ENCODE results near the gene PACRGL. TPM values are rescaled to one million over a fixed set of nuclear protein-coding genes. Genes with fewer than 3 reads are reported as not detected.
"Not testable (repeated sequence)": the region's sequence is repeated elsewhere in the genome, so short reads cannot be mapped to it uniquely, and the experiment has no call there.

The PACRGL gene
- total RNA-seq, 1 experiment from 2014 or later = 17.2 TPM

- H3K9me3 Mint-ChIP-seq (ENCODE audit: low read depth, unreplicated experiment) = peaks cover 10% of the 10 kb centered on the region
- H3K27me3 Mint-ChIP-seq (ENCODE audit: unreplicated experiment) = no peaks in the 10 kb centered on the region
- no peak for DNase-seq
- CTCF ChIA-PET = no interaction called here
- H3K36me3 Mint-ChIP-seq (ENCODE audit: insufficient read depth, unreplicated experiment) = peaks cover 16% of the 10 kb centered on the region
- BruUV-seq (replicated peaks) = no TSS peak
- no peak overlapping the region for H3K27ac Mint-ChIP-seq (ENCODE audit: unreplicated experiment)
- peaks cover 7% of the 10 kb centered on the region for H3K4me1 Mint-ChIP-seq (ENCODE audit: low read depth, unreplicated experiment)
- intact Hi-C loops (cut with micrococcal nuclease; ENCODE audit: unreplicated experiment) = no loop called here
- TF ChIP-seq CTCF (IDR thresholded peaks at IDR 0.05; ENCODE audit: unreplicated experiment) = no peak
- no peak overlapping the region for H3K4me3 Mint-ChIP-seq (ENCODE audit: low read depth, unreplicated experiment)
Observed at GRCh38 chr4:20723463-20723862, 23.2 kb downstream of the PACRGL start.

GRCh38 chr4:20724915-20725314, 24.7 kb downstream of the PACRGL start:
- no peak overlapping the region for H3K27ac Mint-ChIP-seq (ENCODE audit: unreplicated experiment)
- no peak for TF ChIP-seq CTCF (IDR thresholded peaks at IDR 0.05; ENCODE audit: unreplicated experiment)
- peaks cover 7% of the 10 kb centered on the region for H3K9me3 Mint-ChIP-seq (ENCODE audit: low read depth, unreplicated experiment)
- BruUV-seq (replicated peaks) = no TSS peak
- intact Hi-C loops (cut with micrococcal nuclease; ENCODE audit: unreplicated experiment) = no loop called here
- no peaks in the 10 kb centered on the region for H3K27me3 Mint-ChIP-seq (ENCODE audit: unreplicated experiment)
- no peak for DNase-seq
- CTCF ChIA-PET = no interaction called here
- peaks cover 16% of the 10 kb centered on the region for H3K36me3 Mint-ChIP-seq (ENCODE audit: insufficient read depth, unreplicated experiment)
- H3K4me3 Mint-ChIP-seq (ENCODE audit: low read depth, unreplicated experiment) = no peak overlapping the region
- H3K4me1 Mint-ChIP-seq (ENCODE audit: low read depth, unreplicated experiment) = peaks cover 7% of the 10 kb centered on the region

- Mint-ChIP-seq H3K4me1 (ENCODE audit: low read depth, unreplicated experiment) (no peaks in the 10 kb centered on the region), H3K27me3 (ENCODE audit: unreplicated experiment) (no peaks in the 10 kb centered on the region), H3K4me3 (ENCODE audit: low read depth, unreplicated experiment) (no peak overlapping the region), H3K27ac (ENCODE audit: unreplicated experiment) (no peak overlapping the region), H3K36me3 (ENCODE audit: insufficient read depth, unreplicated experiment) (no peaks in the 10 kb centered on the region), H3K9me3 (ENCODE audit: low read depth, unreplicated experiment) (peaks cover 17% of the 10 kb centered on the region)
- CTCF ChIA-PET = interaction anchor here (0.7 kb wide), 1 partner anchor 31 kb away, joined by 8 read pairs; no protein-coding TSS in a partner anchor
- intact Hi-C loops (cut with micrococcal nuclease; ENCODE audit: unreplicated experiment) = no loop called here
- no peak for TF ChIP-seq CTCF (IDR thresholded peaks at IDR 0.05; ENCODE audit: unreplicated experiment)
- no peak for DNase-seq
- no TSS peak for BruUV-seq (replicated peaks)
Observed at GRCh38 chr4:20735931-20736330, 35.7 kb downstream of the PACRGL start.

- DNase-seq; H3K4me1 Mint-ChIP-seq (ENCODE audit: low read depth, unreplicated experiment); BruUV-seq (replicated peaks); H3K9me3 Mint-ChIP-seq (ENCODE audit: low read depth, unreplicated experiment); H3K27ac Mint-ChIP-seq (ENCODE audit: unreplicated experiment); intact Hi-C loops (cut with micrococcal nuclease; ENCODE audit: unreplicated experiment); CTCF ChIA-PET; H3K36me3 Mint-ChIP-seq (ENCODE audit: insufficient read depth, unreplicated experiment); H3K4me3 Mint-ChIP-seq (ENCODE audit: low read depth, unreplicated experiment); H3K27me3 Mint-ChIP-seq (ENCODE audit: unreplicated experiment): not testable (repeated sequence)
Observed at GRCh38 chr4:20746000-20746399, 45.7 kb downstream of the PACRGL start.

- intact Hi-C loops (cut with micrococcal nuclease; ENCODE audit: unreplicated experiment) = no loop called here
- H3K27ac Mint-ChIP-seq (ENCODE audit: unreplicated experiment) = no peak overlapping the region
- H3K4me3 Mint-ChIP-seq (ENCODE audit: low read depth, unreplicated experiment) = no peak overlapping the region
- TF ChIP-seq CTCF (IDR thresholded peaks at IDR 0.05; ENCODE audit: unreplicated experiment) = no peak
- DNase-seq = no peak
- no peaks in the 10 kb centered on the region for H3K4me1 Mint-ChIP-seq (ENCODE audit: low read depth, unreplicated experiment)
- CTCF ChIA-PET = no interaction called here
- no peaks in the 10 kb centered on the region for H3K36me3 Mint-ChIP-seq (ENCODE audit: insufficient read depth, unreplicated experiment)
- no peaks in the 10 kb centered on the region for H3K27me3 Mint-ChIP-seq (ENCODE audit: unreplicated experiment)
- no TSS peak for BruUV-seq (replicated peaks)
- no peaks in the 10 kb centered on the region for H3K9me3 Mint-ChIP-seq (ENCODE audit: low read depth, unreplicated experiment)
Observed at GRCh38 chr4:20752641-20753040, 52.4 kb downstream of the PACRGL start.

All from Calu3 (cell line).